Measurements from ENCODE around the gene SUSD6. TPM values are rescaled to one million over a fixed set of nuclear protein-coding genes. Genes with fewer than 3 reads are reported as not detected.

SUSD6 gene
- total RNA-seq (10 to 100 TPM; 17.8 to 41.9 (median 22.8) TPM), polyA plus RNA-seq (10 to 100 TPM in 1 of 2 donors, 1 to 10 TPM in 1; 8.9 to 12.2 TPM)

- TF ChIP-seq CTCF (IDR thresholded peaks at IDR 0.05), result no peak
- no peak for FAIRE-seq
- 0 to 1% methylated on average over 49 to 104 of the region's 105 CpGs for WGBS, 2 donors
- H3K4me3 ChIP-seq, result peak within 1 kb of the TSS; percentile 58 to 77 (median 71)
- peaks cover 11 to 42% (median 30%) of the 10 kb centered on the region in 3 donors for H3K4me1 ChIP-seq
- no peaks in the 10 kb centered on the region for H3K27me3 ChIP-seq
- no peaks in the 10 kb centered on the region for H3K36me3 ChIP-seq
- DNase-seq, result peak; percentile 90 to 96 (median 93)
- peak within 1 kb of the TSS; percentile 85 to 94 (median 90) for H3K27ac ChIP-seq
- intact Hi-C loops (cut with DNase I), result no loop called here
- peak; percentile 77 to 89 (median 86) for ATAC-seq
- H3K9me3 ChIP-seq, result no peaks in the 10 kb centered on the region
Measured at GRCh38 chr14:69611172-69612013, at the start of gene SUSD6. TSS of gene SUSD6 (plus strand) at chr14:69611596. CDS start at chr14:69658593, 46,997 bp downstream.

- H3K9me3 ChIP-seq, result no peaks in the 10 kb centered on the region
- intact Hi-C loops (cut with DNase I), result no loop called here
- TF ChIP-seq CTCF (IDR thresholded peaks at IDR 0.05), result no peak
- no peaks in the 10 kb centered on the region for H3K4me1 ChIP-seq
- DNase-seq (no peak), ATAC-seq (no peak), FAIRE-seq (no peak)
- H3K27ac ChIP-seq, result no peak overlapping the region
- H3K4me3 ChIP-seq, result no peak overlapping the region
- H3K27me3 ChIP-seq, result no peaks in the 10 kb centered on the region
- H3K36me3 ChIP-seq, result no peaks in the 10 kb centered on the region
Measured at GRCh38 chr14:69561893-69562292, 49.5 kb upstream of the SUSD6 start.

- TF ChIP-seq CTCF (IDR thresholded peaks at IDR 0.05), result no peak
- intact Hi-C loops (cut with DNase I), result no loop called here
- WGBS, 2 donors, result 72 to 77% methylated on average over 5 of the region's 5 CpGs
- Histone ChIP-seq H3K4me1 (peaks cover 0 to 7% (median 6%) of the 10 kb centered on the region in 3 donors), H3K27me3 (peaks cover 0 to 16% (median 4%) of the 10 kb centered on the region in 4 donors), H3K36me3 (no peaks in the 10 kb centered on the region), H3K9me3 (no peaks in the 10 kb centered on the region), H3K27ac (no peak overlapping the region), H3K4me3 (no peak overlapping the region)
- DNase-seq (no peak), ATAC-seq (no peak), FAIRE-seq (no peak)
Measured at GRCh38 chr14:69567563-69567962, 43.8 kb upstream of the SUSD6 start.

GRCh38 chr14:69569859-69570258, 41.5 kb upstream of the SUSD6 start:
- DNase-seq (no peak), ATAC-seq (no peak), FAIRE-seq (no peak)
- Histone ChIP-seq H3K36me3 (no peaks in the 10 kb centered on the region), H3K4me1 (peaks cover 0 to 7% (median 6%) of the 10 kb centered on the region in 3 donors), H3K9me3 (no peaks in the 10 kb centered on the region), H3K27me3 (peaks cover 0 to 28% (median 4%) of the 10 kb centered on the region in 4 donors), H3K4me3 (no peak overlapping the region), H3K27ac (no peak overlapping the region)
- 54 to 58% methylated on average over 2 of the region's 2 CpGs for WGBS, 2 donors
- intact Hi-C loops (cut with DNase I), result no loop called here
- no peak for TF ChIP-seq CTCF (IDR thresholded peaks at IDR 0.05)

- DNase-seq (no peak), FAIRE-seq (no peak), ATAC-seq (no peak)
- peaks cover 0 to 7% (median 6%) of the 10 kb centered on the region in 3 donors for H3K4me1 ChIP-seq
- H3K4me3 ChIP-seq, result no peak overlapping the region
- intact Hi-C loops (cut with DNase I), result no loop called here
- no peak for TF ChIP-seq CTCF (IDR thresholded peaks at IDR 0.05)
- H3K36me3 ChIP-seq, result no peaks in the 10 kb centered on the region
- H3K27ac ChIP-seq, result no peak overlapping the region
- peaks cover 0 to 33% (median 4%) of the 10 kb centered on the region in 4 donors for H3K27me3 ChIP-seq
- no peaks in the 10 kb centered on the region for H3K9me3 ChIP-seq
- WGBS, 2 donors, result 60 to 62% methylated on average over 7 of the region's 7 CpGs
Measured at GRCh38 chr14:69570836-69571330, 40.5 kb upstream of the SUSD6 start.
